GM12892 (cell line): Measurements from ENCODE around the gene TBX20.
"Not testable (repeated sequence)": the region's sequence is repeated elsewhere in the genome, so short reads cannot be mapped to it uniquely, and the experiment has no call there.

Experiments
- POLR2A ChIP-seq: IDR thresholded peaks from 2 replicates; pipeline ENCODE4 v1.6.1; 2011; ENCODE audit warnings: low read depth, low read length, control low read depth
- POLR2AphosphoS5 ChIP-seq: IDR thresholded peaks from 2 replicates; pipeline ENCODE4 v1.6.1; 2011; ENCODE audit warnings: low read depth, low read length, control low read depth
- TAF1 ChIP-seq: IDR thresholded peaks from 2 replicates; pipeline ENCODE4 v1.6.1; 2011; ENCODE audit warnings: low read depth, mild to moderate bottlenecking, control low read depth, low read length, borderline replicate concordance

GRCh38 chr7:35173176-35173575 lies 80.7 kb downstream of the TBX20 start:
- TF ChIP-seq POLR2A, POLR2AphosphoS5, TAF1: not testable (repeated sequence)
